ENCODE results near the gene HRNR.

DNA sequence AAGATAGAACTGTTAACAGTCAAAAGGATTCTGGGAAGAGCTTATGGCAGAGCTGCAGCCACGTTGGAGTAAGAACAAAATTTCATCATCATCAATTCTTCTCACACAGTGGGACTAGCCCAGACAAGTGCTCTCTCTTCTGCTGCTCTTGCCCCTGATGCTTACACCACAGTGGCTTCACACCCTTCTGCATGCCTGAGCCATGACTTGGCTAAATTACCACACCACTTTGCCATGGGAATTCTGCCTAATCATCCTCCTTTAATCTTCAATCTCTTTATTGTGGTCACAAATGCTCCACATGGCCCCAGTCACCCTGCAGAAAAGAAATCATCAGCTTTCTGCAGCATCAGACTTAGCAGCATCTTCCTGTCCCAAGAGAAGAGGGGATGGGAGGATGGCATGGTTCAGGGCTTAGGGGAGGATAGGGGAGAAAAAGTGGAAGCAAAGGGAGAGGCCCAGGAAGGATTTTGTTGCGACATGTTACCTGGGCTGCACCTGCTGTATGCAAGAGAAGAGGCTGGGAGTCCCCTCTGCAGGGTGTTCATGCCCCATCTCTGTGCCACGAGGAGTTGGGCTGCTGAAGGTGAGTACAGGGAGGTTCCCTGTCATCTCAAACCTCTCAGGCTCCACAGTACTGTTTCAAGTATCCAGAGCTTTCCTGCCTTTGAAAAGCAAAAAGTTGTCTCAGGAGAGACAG, 56.0 kb downstream of the HRNR start:
- TF ChIP-seq, protein P1, sequence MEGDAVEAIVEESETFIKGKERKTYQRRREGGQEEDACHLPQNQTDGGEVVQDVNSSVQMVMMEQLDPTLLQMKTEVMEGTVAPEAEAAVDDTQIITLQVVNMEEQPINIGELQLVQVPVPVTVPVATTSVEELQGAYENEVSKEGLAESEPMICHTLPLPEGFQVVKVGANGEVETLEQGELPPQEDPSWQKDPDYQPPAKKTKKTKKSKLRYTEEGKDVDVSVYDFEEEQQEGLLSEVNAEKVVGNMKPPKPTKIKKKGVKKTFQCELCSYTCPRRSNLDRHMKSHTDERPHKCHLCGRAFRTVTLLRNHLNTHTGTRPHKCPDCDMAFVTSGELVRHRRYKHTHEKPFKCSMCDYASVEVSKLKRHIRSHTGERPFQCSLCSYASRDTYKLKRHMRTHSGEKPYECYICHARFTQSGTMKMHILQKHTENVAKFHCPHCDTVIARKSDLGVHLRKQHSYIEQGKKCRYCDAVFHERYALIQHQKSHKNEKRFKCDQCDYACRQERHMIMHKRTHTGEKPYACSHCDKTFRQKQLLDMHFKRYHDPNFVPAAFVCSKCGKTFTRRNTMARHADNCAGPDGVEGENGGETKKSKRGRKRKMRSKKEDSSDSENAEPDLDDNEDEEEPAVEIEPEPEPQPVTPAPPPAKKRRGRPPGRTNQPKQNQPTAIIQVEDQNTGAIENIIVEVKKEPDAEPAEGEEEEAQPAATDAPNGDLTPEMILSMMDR (IDR thresholded peaks at IDR 0.05) = no peak
- TF ChIP-seq POLR2A (IDR thresholded peaks at IDR 0.05) = no peak

Data from body of pancreas (tissue), 4 donors.